CD8-positive, alpha-beta memory T cell (primary cell): ENCODE results near the gene PPP2R1A. TPM values are rescaled to one million over a fixed set of nuclear protein-coding genes. Genes with fewer than 3 reads are reported as not detected.

Experiments
- CTCF ChIA-PET: fragments of 350-600 bp; sonication (Branson Sonifier 250); formaldehyde crosslinking; loops from one replicate; lab custom pipeline; 2021; ENCODE audit warnings: antibody characterized with exemption; lab: Charles Lee
- POLR2A ChIA-PET: fragments of 350-600 bp; sonication (Branson Sonifier 250); formaldehyde crosslinking; loops from one replicate; lab custom pipeline; 2021; ENCODE audit warnings: antibody characterized with exemption; lab: Charles Lee
- DNase-seq, 5 donors: peaks; one replicate each; pipeline versions ENCODE4 v3.0.0 to v3.0.0-alpha.2; 2020 to 2022; ENCODE audit warnings: mixed read lengths in 1 of 5
- H3K27ac ChIP-seq: one replicate; pipeline ENCODE4 v1.7.0; 2013; ENCODE audit warnings: low read depth, mild to moderate bottlenecking, low read length, moderate library complexity
- H3K27me3 ChIP-seq: 2 replicates; pipeline ENCODE4 v1.7.0; 2013; ENCODE audit warnings: low read length, mild to moderate bottlenecking; ENCODE audit not compliant: insufficient read depth, poor library complexity, severe bottlenecking
- H3K36me3 ChIP-seq: 2 replicates; pipeline ENCODE4 v1.7.0; 2013; ENCODE audit warnings: mild to moderate bottlenecking, low read length, moderate library complexity; ENCODE audit not compliant: insufficient read depth
- H3K4me1 ChIP-seq: 2 replicates; pipeline ENCODE4 v1.7.0; 2013; ENCODE audit warnings: mild to moderate bottlenecking, low read length, moderate library complexity; ENCODE audit not compliant: insufficient read depth
- H3K4me3 ChIP-seq: 2 replicates; pipeline ENCODE4 v1.7.0; 2013; ENCODE audit warnings: mild to moderate bottlenecking, low read length
- H3K9me3 ChIP-seq: 2 replicates; pipeline ENCODE4 v1.7.0; 2013; ENCODE audit warnings: mild to moderate bottlenecking, low read length
- H3K27ac Mint-ChIP-seq, 8 donors: one replicate each; pipeline ENCODE4 v1.8.0; 2020 to 2021; ENCODE audit warnings: mixed read lengths in 8 of 8, mild to moderate bottlenecking in 6 of 8, inconsistent platforms in 3 of 8, moderate library complexity in 3 of 8
- H3K27me3 Mint-ChIP-seq, 2 donors: one replicate each; pipeline ENCODE4 v1.8.0; 2020 to 2021; ENCODE audit warnings: mixed read lengths in 2 of 2, mild to moderate bottlenecking in 1 of 2, moderate library complexity in 1 of 2
- H3K36me3 Mint-ChIP-seq, 3 donors: one replicate each; pipeline ENCODE4 v1.8.0; 2020 to 2021; ENCODE audit warnings: mixed read lengths in 3 of 3, inconsistent platforms in 1 of 3, mild to moderate bottlenecking in 1 of 3
- H3K4me1 Mint-ChIP-seq, 3 donors: one replicate each; pipeline ENCODE4 v1.8.0; 2020 to 2021; ENCODE audit warnings: mixed read lengths in 3 of 3, inconsistent platforms in 1 of 3, mild to moderate bottlenecking in 1 of 3
- H3K4me3 Mint-ChIP-seq, 7 donors: one replicate each; pipeline ENCODE4 v1.8.0; 2020 to 2021; ENCODE audit warnings: mixed read lengths in 7 of 7, mild to moderate bottlenecking in 6 of 7, moderate library complexity in 4 of 7, inconsistent platforms in 2 of 7
- H3K9me3 Mint-ChIP-seq, 5 donors: one replicate each; pipeline ENCODE4 v1.8.0; 2020 to 2022; ENCODE audit warnings: mixed read lengths in 5 of 5, mild to moderate bottlenecking in 3 of 5, moderate library complexity in 2 of 5, inconsistent platforms in 1 of 5
- polyA plus RNA-seq: library from polyadenylated mRNA; unstranded; fragments of 300-500 nt; fragmentation: Illumina TruSeq; gene quantifications from one replicate; pipeline ENCODE4 v1.2.3, GENCODE V29; 2021
- total RNA-seq, 2 experiments: library from RNA; stranded (reverse); gene quantifications; one replicate each; pipeline ENCODE4 v1.2.3, GENCODE V29; 2021

Gene PPP2R1A
- total and polyA plus RNA-seq, 3 experiments from 2014 or later = 200 to 250 (median 232) TPM

DNA sequence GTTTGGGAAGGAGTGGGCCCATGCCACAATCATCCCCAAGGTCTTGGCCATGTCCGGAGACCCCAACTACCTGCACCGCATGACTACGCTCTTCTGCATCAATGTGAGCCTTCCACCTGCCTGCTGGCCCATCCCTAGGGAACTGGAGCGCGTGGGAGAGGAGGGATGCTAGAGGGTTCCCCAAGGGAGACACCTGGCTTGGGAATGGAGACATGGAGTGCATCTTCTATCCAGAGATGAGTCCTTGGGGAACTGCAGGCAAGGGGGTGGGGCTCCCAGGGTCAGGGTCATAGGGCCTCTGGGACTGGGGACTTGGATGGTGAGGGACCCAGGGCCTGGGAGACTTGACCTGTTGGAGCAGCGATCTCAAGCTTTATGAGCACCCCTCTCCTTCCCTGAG lies 31.2 kb downstream of the PPP2R1A start:
- H3K4me3 Mint-ChIP-seq = no peak overlapping the region
- peaks cover 32 to 94% (median 57%) of the 10 kb centered on the region in 3 donors for H3K36me3 Mint-ChIP-seq

DNA sequence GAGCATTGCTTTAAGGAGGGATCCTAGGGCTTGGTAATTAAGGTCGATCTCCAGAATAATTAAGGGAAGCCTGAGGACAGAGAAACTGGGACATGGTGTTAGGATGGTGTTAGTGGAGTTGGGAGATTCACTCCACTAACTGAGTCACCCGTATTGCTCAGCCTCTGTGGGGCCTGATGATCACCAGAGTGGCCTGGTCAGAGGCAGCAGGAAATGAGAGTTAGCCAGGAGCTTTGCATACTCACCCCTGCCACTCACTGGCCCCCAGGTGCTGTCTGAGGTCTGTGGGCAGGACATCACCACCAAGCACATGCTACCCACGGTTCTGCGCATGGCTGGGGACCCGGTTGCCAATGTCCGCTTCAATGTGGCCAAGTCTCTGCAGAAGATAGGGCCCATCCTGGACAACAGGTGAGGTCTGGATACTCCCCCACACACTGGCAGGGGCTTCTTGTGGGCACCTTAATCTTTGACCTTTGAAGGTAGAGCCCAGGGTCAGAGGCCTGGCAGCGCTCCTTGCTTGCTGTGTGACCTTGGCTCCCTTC lies 32.1 kb downstream of the PPP2R1A start:
- Mint-ChIP-seq H3K27ac (no peak overlapping the region), H3K9me3 (no peaks in the 10 kb centered on the region), H3K4me3 (no peak overlapping the region), H3K36me3 (peaks cover 32 to 94% (median 60%) of the 10 kb centered on the region in 3 donors), H3K27me3 (no peaks in the 10 kb centered on the region), H3K4me1 (peaks cover 0 to 4% (median 0%) of the 10 kb centered on the region in 3 donors)
- H3K4me3 ChIP-seq = no peak overlapping the region
- ChIA-PET POLR2A (no interaction called here), CTCF (no interaction called here)
- H3K9me3 ChIP-seq = no peaks in the 10 kb centered on the region
- no peaks in the 10 kb centered on the region for H3K27me3 ChIP-seq
- H3K27ac ChIP-seq = no peak overlapping the region
- no peak for DNase-seq
- peaks cover 84% of the 10 kb centered on the region for H3K36me3 ChIP-seq
- no peaks in the 10 kb centered on the region for H3K4me1 ChIP-seq

More for the DNA sequence above, 31.2 kb downstream of the PPP2R1A start:
- H3K4me3 ChIP-seq = no peak overlapping the region
- ChIA-PET CTCF (no interaction called here), POLR2A (no interaction called here)
- no peaks in the 10 kb centered on the region for H3K9me3 ChIP-seq
- Mint-ChIP-seq H3K4me1 (peaks cover 0 to 2% (median 0%) of the 10 kb centered on the region in 3 donors), H3K27ac (peak overlapping the region in 4 of 8 donors; percentile 7 to 81 (median 32)), H3K9me3 (no peaks in the 10 kb centered on the region), H3K27me3 (no peaks in the 10 kb centered on the region)
- peaks cover 82% of the 10 kb centered on the region for H3K36me3 ChIP-seq
- H3K4me1 ChIP-seq = no peaks in the 10 kb centered on the region
- no peaks in the 10 kb centered on the region for H3K27me3 ChIP-seq
- no peak for DNase-seq
- H3K27ac ChIP-seq = no peak overlapping the region

- no peaks in the 10 kb centered on the region for H3K27me3 Mint-ChIP-seq
- ChIA-PET CTCF (interaction anchor here (1.4 kb wide), 1 partner anchor 85 kb away, joined by 3 read pairs; the partner anchor contains the start of gene ZNF616), POLR2A (no interaction called here)
Observed at GRCh38 chr19:52224211-52224610, 34.4 kb downstream of the PPP2R1A start.

DNA sequence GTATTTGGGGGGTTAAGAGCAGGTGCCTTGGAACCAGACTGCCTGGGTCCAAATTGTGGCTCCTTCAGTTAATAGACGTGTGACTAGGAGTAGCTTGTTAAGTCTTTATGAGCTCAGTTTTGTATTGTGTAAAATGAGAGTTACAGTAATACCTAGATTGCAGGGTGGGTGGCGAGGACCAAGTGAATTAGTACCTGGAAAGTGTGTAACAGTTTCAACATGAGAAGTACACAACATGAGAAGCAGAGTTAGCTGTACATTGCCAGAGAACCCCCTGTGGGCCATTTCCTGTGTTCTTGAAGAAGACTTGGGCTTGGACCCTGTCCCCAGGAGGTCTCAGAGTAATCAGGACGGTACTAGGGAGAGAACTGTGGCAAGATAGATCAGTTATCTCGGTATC lies 36.8 kb downstream of the PPP2R1A start:
- H3K36me3 Mint-ChIP-seq = peaks cover 5 to 70% (median 35%) of the 10 kb centered on the region in 3 donors
- peak overlapping the region in 1 of 7 donors; percentile 33 for H3K4me3 Mint-ChIP-seq
- Histone ChIP-seq H3K27ac (no peak overlapping the region), H3K4me1 (no peaks in the 10 kb centered on the region), H3K4me3 (no peak overlapping the region), H3K27me3 (no peaks in the 10 kb centered on the region), H3K9me3 (no peaks in the 10 kb centered on the region), H3K36me3 (peaks cover 52% of the 10 kb centered on the region)
- H3K4me1 Mint-ChIP-seq = peaks cover 0 to 6% (median 0%) of the 10 kb centered on the region in 3 donors
- no peaks in the 10 kb centered on the region for H3K27me3 Mint-ChIP-seq
- POLR2A ChIA-PET = no interaction called here
- CTCF ChIA-PET = no interaction called here
- no peaks in the 10 kb centered on the region for H3K9me3 Mint-ChIP-seq
- H3K27ac Mint-ChIP-seq = peak overlapping the region in 4 of 8 donors; percentile 3 to 64 (median 20)
- DNase-seq = no peak

More at GRCh38 chr19:52224211-52224610, 34.4 kb downstream of the PPP2R1A start:
- Mint-ChIP-seq H3K4me3 (no peak overlapping the region), H3K4me1 (peaks cover 0 to 6% (median 0%) of the 10 kb centered on the region in 3 donors), H3K36me3 (peaks cover 21 to 94% (median 49%) of the 10 kb centered on the region in 3 donors), H3K27ac (peak overlapping the region in 2 of 8 donors; percentile 64 to 66), H3K9me3 (no peaks in the 10 kb centered on the region)
- Histone ChIP-seq H3K36me3 (peaks cover 76% of the 10 kb centered on the region), H3K27me3 (no peaks in the 10 kb centered on the region), H3K4me1 (no peaks in the 10 kb centered on the region), H3K9me3 (no peaks in the 10 kb centered on the region), H3K4me3 (no peak overlapping the region), H3K27ac (no peak overlapping the region)
- no peak for DNase-seq

GRCh38 chr19:52227196-52227940 lies 37.5 kb downstream of the PPP2R1A start:
- Histone ChIP-seq H3K4me3 (no peak overlapping the region), H3K27ac (no peak overlapping the region), H3K9me3 (no peaks in the 10 kb centered on the region), H3K4me1 (no peaks in the 10 kb centered on the region), H3K27me3 (no peaks in the 10 kb centered on the region), H3K36me3 (peaks cover 45% of the 10 kb centered on the region)
- Mint-ChIP-seq H3K9me3 (no peaks in the 10 kb centered on the region), H3K4me3 (no peak overlapping the region), H3K27ac (peak overlapping the region in 6 of 8 donors; percentile 2 to 82 (median 70)), H3K4me1 (peaks cover 0 to 6% (median 0%) of the 10 kb centered on the region in 3 donors), H3K36me3 (peaks cover 5 to 63% (median 38%) of the 10 kb centered on the region in 3 donors), H3K27me3 (no peaks in the 10 kb centered on the region)
- no peak for DNase-seq
- CTCF ChIA-PET = no interaction called here
- POLR2A ChIA-PET = no interaction called here

DNA sequence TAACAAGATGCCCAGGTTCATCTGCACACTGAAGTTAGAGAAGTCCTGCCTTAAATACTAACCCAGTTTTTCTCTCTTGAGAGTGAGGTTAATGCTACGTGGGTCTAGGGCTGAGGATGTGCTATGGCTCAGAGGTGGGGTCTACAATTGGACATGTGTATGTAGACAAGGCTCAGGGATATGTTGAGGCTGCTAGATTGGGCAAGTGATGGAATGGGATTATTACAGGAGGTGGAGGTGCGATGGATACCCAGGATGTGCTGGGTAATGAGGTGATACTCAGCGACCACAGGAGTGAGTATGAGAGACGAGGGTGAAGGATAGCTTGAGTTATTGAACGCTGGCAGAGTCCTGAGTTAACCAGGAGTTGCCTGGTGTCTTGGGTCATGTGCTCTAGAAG lies 38.1 kb downstream of the PPP2R1A start:
- Histone ChIP-seq H3K9me3 (no peaks in the 10 kb centered on the region), H3K4me1 (no peaks in the 10 kb centered on the region), H3K27ac (no peak overlapping the region), H3K27me3 (no peaks in the 10 kb centered on the region), H3K4me3 (no peak overlapping the region), H3K36me3 (peaks cover 40% of the 10 kb centered on the region)
- H3K36me3 Mint-ChIP-seq = peaks cover 5 to 57% (median 34%) of the 10 kb centered on the region in 3 donors
- peak overlapping the region in 3 of 8 donors; percentile 2 to 44 (median 30) for H3K27ac Mint-ChIP-seq
- POLR2A ChIA-PET = no interaction called here
- no peak overlapping the region for H3K4me3 Mint-ChIP-seq
- H3K27me3 Mint-ChIP-seq = no peaks in the 10 kb centered on the region
- CTCF ChIA-PET = interaction anchor here (1.8 kb wide), 1 partner anchor 10 kb away, joined by 5 read pairs; no protein-coding TSS in a partner anchor
- no peak for DNase-seq
- peaks cover 0 to 6% (median 0%) of the 10 kb centered on the region in 3 donors for H3K4me1 Mint-ChIP-seq
- no peaks in the 10 kb centered on the region for H3K9me3 Mint-ChIP-seq

DNA sequence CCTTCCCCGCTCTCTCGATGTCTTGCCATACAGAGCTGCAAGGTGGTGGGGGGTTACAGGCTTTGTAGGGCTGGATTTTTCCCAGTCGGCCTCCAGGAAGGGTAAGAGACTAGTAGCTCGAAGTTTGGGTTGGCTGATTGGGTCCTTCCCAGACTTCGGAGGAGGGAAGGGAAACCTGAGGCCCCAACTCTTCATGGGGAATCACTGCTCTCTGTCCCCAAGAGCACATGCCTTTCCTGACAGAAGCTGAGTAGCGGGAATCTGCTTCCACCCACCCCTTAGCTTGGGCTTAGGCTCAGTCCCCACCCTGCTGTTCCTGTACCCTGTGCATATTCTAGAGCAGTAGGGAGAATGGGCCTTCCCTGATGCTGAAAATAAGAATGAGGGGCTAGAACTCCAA lies 39.7 kb downstream of the PPP2R1A start:
- H3K36me3 Mint-ChIP-seq = peaks cover 0 to 41% (median 20%) of the 10 kb centered on the region in 3 donors
- no peak overlapping the region for H3K27ac ChIP-seq
- POLR2A ChIA-PET = no interaction called here
- CTCF ChIA-PET = interaction anchor here (1.8 kb wide), 1 partner anchor 8 kb away, joined by 5 read pairs; no protein-coding TSS in a partner anchor
- H3K4me3 Mint-ChIP-seq = no peak overlapping the region
- no peaks in the 10 kb centered on the region for H3K9me3 ChIP-seq
- no peaks in the 10 kb centered on the region for H3K9me3 Mint-ChIP-seq
- no peaks in the 10 kb centered on the region for H3K27me3 ChIP-seq
- H3K36me3 ChIP-seq = peaks cover 25% of the 10 kb centered on the region
- H3K4me1 Mint-ChIP-seq = peaks cover 0 to 6% (median 0%) of the 10 kb centered on the region in 3 donors
- no peaks in the 10 kb centered on the region for H3K27me3 Mint-ChIP-seq
- DNase-seq = no peak
- no peak overlapping the region for H3K4me3 ChIP-seq
- H3K4me1 ChIP-seq = no peaks in the 10 kb centered on the region
- H3K27ac Mint-ChIP-seq = peak overlapping the region in 3 of 8 donors; percentile 29 to 46 (median 33)

GRCh38 chr19:52230685-52231084 lies 40.8 kb downstream of the PPP2R1A start:
- CTCF ChIA-PET = no interaction called here
- H3K27ac Mint-ChIP-seq = peak overlapping the region in 6 of 8 donors; percentile 24 to 88 (median 64)

More at GRCh38 chr19:52230685-52231084, 40.8 kb downstream of the PPP2R1A start:
- POLR2A ChIA-PET = no interaction called here
- Mint-ChIP-seq H3K27me3 (no peaks in the 10 kb centered on the region), H3K9me3 (no peaks in the 10 kb centered on the region), H3K36me3 (peaks cover 0 to 32% (median 12%) of the 10 kb centered on the region in 3 donors), H3K4me1 (peaks cover 0 to 6% (median 0%) of the 10 kb centered on the region in 3 donors), H3K4me3 (no peak overlapping the region)
- Histone ChIP-seq H3K27me3 (no peaks in the 10 kb centered on the region), H3K27ac (no peak overlapping the region), H3K9me3 (no peaks in the 10 kb centered on the region), H3K4me1 (no peaks in the 10 kb centered on the region), H3K4me3 (no peak overlapping the region), H3K36me3 (peaks cover 18% of the 10 kb centered on the region)
- DNase-seq = no peak
